ENCODE measurements around the gene RER1.

Gene RER1

DNA sequence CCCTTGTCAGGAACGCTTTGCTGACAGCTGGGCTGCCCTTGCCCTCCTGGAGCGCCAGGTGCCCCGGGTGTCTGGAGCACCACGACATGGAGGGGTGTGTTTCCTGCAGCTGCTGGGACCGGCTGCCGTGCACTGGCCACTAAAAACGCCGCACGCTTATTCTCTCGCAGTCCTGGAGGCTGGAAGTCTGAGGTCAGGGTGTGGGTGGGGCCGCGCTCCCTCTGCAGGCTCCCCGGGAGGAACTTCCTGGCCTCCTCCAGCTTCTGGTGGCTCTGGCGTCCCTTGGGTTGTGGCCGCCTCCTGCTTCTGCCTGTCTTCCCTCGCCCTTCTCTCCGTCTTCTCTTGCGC is 56.4 kb downstream of the RER1 start:
- no peak for FAIRE-seq

GRCh38 chr1:2449636-2450454 is 58.2 kb downstream of the RER1 start:
- no peak for FAIRE-seq

DNA sequence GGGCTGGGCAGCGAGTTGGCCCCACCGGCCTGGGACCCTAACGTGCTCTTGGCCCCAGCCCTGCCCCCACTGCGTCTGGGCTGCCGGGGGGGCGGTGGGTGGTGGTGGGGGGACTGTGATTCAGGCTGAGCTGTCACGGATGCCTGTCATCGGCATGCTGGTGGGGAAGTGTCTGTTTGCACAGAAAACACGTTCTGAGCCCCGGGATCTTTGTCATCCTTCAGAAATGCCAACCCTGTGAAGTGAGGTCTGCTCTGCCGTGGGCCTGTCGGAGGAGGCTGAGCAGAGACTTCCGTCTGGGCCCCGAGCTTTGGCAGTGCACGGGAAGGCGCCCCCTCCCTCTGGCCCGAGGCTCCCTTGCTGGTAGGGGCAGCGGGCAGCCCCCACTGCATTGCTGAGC is 60.1 kb downstream of the RER1 start:
- FAIRE-seq, result no peak

GRCh38 chr1:2452201-2452931 is 60.7 kb downstream of the RER1 start:
- FAIRE-seq, result no peak

DNA sequence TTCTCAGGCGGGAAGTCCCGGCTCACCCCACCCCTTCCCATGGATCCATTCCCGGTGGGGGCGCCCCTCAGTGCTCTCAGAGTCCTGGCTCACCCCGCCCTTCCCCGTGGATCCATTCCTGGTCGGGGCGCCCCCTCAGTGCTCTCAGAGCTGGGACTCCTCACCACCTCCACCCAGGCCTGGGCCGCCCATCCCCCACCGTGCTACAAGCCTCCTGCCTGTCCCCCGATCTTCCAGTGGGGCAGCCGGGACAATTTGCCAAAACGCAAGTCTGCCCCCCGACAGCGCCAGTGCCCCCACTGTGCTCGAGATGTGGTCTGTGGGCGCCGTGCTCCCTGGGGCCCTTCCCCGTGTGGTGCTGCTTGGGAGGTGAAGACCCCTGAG is 61.3 kb downstream of the RER1 start:
- no peak for FAIRE-seq

GRCh38 chr1:2454227-2454626 is 62.6 kb downstream of the RER1 start:
- no peak for FAIRE-seq

All from colon (tissue), 2 donors.